Activated T-cell treated with anti-CD3 and anti-CD28 coated beads, Interleukin-2, amount 50 U/mL, for 72 hours (primary cell): Measurements from ENCODE around the gene ANXA8. TPM values are rescaled to one million over a fixed set of nuclear protein-coding genes. Genes with fewer than 3 reads are reported as not detected.
"Not testable (repeated sequence)": the region's sequence is repeated elsewhere in the genome, so short reads cannot be mapped to it uniquely, and the experiment has no call there.

Source experiments
- ATAC-seq, 2 donors: fragments of 150-1000 bp; cut with Tn5 transposase; replicated peaks in 1 of 2; 2 replicates each; pipeline ENCODE4 v1.10.0; 2021; ENCODE audit warnings: moderate library complexity in 2 of 2, mild to moderate bottlenecking in 1 of 2
- DNase-seq, 2 donors: peaks; one replicate each; pipeline ENCODE4 v3.0.0; 2021 to 2022; ENCODE audit warnings: mixed read lengths in 1 of 2
- H3K27ac Mint-ChIP-seq: one replicate; pipeline ENCODE4 v1.8.0; 2022; ENCODE audit warnings: mild to moderate bottlenecking, moderate library complexity, mixed read lengths
- H3K27me3 Mint-ChIP-seq: one replicate; pipeline ENCODE4 v1.8.0; 2022; ENCODE audit warnings: low read depth, mixed read lengths
- H3K36me3 Mint-ChIP-seq, 2 donors: one replicate each; pipeline ENCODE4 v1.8.0; 2022; ENCODE audit warnings: mixed read lengths in 2 of 2, mild to moderate bottlenecking in 1 of 2; ENCODE audit not compliant: insufficient read depth in 2 of 2
- H3K4me1 Mint-ChIP-seq: one replicate; pipeline ENCODE4 v1.8.0; 2022; ENCODE audit warnings: low read depth, mixed read lengths
- H3K4me3 Mint-ChIP-seq, 2 donors: one replicate each; pipeline ENCODE4 v1.8.0; 2022; ENCODE audit warnings: mild to moderate bottlenecking in 2 of 2, mixed read lengths in 2 of 2, moderate library complexity in 2 of 2
- H3K9me3 Mint-ChIP-seq, 2 donors: one replicate each; pipeline ENCODE4 v1.8.0; 2022; ENCODE audit warnings: mixed read lengths in 2 of 2
- total RNA-seq, 2 donors: library from RNA; stranded (reverse); gene quantifications; one replicate each; pipeline ENCODE4 v1.2.3, GENCODE V29; 2022

Gene ANXA8
- total RNA-seq, 2 donors from 2014 or later, result not detected

DNA sequence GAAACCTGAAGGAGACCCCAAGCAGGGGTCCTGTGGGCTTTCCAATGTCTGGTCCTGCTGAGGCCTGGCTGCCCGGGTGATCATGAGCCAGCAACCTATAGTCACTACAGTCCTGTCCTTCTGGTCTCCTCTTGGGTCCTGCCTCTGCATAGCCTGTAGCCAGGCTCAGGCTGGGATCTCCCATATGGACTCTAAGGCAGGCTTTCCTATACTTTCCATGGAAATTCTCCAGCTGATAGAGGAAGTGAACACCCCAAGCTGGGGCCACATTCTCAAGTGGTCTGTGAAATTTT lies 26.4 kb downstream of the ANXA8 start:
- ATAC-seq, result no peak
- DNase-seq, result no peak
- no peaks in the 10 kb centered on the region for H3K4me1 Mint-ChIP-seq
- H3K36me3 Mint-ChIP-seq, result no peaks in the 10 kb centered on the region
- H3K9me3 Mint-ChIP-seq, result no peaks in the 10 kb centered on the region
- peaks cover 25% of the 10 kb centered on the region for H3K27me3 Mint-ChIP-seq
- no peak overlapping the region for H3K27ac Mint-ChIP-seq
- H3K4me3 Mint-ChIP-seq, result no peak overlapping the region

DNA sequence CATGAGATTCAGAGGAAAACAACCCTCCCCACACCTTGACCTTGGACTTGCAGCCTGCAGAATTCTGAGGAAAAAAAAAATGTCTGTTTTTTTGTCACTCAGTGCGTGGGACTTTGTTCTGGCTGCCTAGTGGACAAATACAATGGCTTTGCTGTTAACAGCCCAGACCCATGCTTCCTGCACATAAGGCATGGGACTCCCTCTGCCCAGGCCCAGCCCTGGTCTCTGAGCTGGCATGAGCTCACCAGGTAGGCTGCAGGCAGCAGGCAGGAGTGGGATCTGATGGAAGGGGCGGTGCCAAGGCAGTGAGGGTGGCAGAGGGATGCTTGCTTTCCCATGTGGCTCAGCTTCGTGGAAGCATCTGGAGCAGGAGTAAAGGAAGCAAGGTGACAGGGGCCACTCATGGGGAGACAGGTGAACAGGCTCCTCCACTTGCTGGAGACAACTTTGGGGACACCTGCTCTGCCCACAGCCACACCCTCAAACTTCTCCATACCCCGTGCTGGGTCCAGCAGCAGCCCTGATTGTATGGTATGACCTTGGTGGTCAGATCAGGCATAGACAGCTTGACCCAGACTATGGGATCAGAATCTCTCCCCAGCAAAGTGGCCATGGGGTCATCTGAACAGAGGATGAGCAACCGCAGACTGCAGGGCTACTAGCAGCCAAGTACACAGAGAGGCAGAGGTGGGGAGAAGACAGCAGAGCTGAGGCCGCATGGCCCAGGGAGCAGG lies 27.0 kb downstream of the ANXA8 start:
- ATAC-seq (no peak), DNase-seq (no peak)
- Mint-ChIP-seq H3K27ac (no peak overlapping the region), H3K4me1 (no peaks in the 10 kb centered on the region), H3K27me3 (peaks cover 25% of the 10 kb centered on the region), H3K36me3 (no peaks in the 10 kb centered on the region), H3K9me3 (no peaks in the 10 kb centered on the region), H3K4me3 (no peak overlapping the region)

DNA sequence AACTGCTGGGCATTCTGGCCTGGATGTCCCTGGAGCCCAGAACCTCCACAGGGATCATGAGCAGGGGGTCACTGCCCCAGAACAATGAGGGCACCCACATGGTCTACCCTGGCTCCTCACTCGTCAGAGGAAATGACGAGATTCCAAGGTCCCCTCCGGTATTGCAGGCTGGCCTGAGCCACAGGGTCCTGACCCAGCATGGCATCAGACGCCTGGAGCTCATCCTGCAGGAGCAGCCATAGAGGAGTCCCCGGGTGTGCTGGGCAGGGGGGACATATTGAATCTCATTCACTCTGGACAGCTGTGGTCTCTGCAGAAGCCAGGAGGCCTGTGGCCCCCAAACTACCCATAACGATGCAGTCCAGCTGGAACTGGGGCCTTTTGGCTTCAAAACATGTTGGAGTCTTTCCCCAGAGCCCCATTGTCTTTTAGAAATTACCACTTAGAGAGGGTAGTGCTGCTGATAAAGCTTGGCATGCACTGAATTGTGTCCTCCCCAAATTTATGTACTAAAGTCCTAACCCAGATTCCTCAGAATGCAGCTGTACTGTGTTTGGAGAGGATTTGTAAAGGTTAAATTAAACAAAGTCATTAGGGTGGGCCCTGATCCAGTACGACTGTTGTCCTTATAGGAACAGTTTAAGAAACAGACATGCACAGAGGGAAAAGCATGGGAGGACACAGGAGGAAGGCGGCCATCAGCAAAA lies 27.7 kb downstream of the ANXA8 start:
- no peak overlapping the region for H3K4me3 Mint-ChIP-seq
- no peaks in the 10 kb centered on the region for H3K9me3 Mint-ChIP-seq
- DNase-seq (no peak), ATAC-seq (no peak)
- H3K27me3 Mint-ChIP-seq, result peaks cover 25% of the 10 kb centered on the region
- H3K4me1 Mint-ChIP-seq, result no peaks in the 10 kb centered on the region
- no peaks in the 10 kb centered on the region for H3K36me3 Mint-ChIP-seq
- H3K27ac Mint-ChIP-seq, result no peak overlapping the region

DNA sequence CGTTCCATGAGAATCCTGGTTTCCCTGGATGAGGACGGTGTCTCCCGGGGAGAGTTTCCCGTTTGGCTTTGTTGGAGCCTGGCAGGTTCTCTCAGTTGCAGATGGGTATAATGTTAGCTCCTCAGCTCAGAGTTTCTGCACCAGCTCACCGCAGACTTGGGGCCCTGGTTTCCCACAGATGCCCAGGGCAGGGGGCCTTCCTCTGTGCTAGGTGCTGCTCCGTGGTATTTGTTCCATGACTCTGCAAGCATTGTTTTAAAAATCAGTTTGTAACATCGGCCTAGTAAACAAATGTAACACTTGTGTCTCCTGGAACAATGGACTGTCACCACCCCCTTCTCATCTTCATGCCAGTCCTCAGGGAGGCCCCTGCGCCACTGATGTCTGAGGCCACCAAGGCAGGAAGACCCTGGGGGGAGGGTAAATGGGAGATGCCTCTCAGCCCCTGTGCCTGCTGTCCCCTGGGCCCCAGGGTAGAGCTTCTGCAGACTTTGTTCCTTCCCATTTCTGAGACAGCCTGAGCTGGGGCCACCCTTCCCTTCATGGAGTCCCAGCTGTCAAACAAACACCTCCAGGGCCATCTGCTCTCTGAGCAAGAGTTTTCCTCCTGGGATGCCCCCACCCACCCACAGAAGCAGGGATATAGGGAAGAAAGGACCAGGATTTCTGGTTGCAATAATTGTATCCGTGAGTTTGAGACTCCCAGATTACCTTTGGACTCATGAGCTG lies 28.4 kb downstream of the ANXA8 start:
- H3K4me3 Mint-ChIP-seq, H3K27ac Mint-ChIP-seq, ATAC-seq, H3K36me3 Mint-ChIP-seq, DNase-seq, H3K4me1 Mint-ChIP-seq, H3K9me3 Mint-ChIP-seq: not testable (repeated sequence)
- H3K27me3 Mint-ChIP-seq, result peaks cover 25% of the 10 kb centered on the region

- no peaks in the 10 kb centered on the region for H3K36me3 Mint-ChIP-seq
- ATAC-seq (no peak), DNase-seq (no peak)
- peaks cover 25% of the 10 kb centered on the region for H3K27me3 Mint-ChIP-seq
- H3K27ac Mint-ChIP-seq, result no peak overlapping the region
- H3K4me1 Mint-ChIP-seq, result no peaks in the 10 kb centered on the region
- no peak overlapping the region for H3K4me3 Mint-ChIP-seq
- no peaks in the 10 kb centered on the region for H3K9me3 Mint-ChIP-seq
These were observed 29.2 kb downstream of the ANXA8 start for GRCh38 chr10:47454780-47455058.

- no peak for DNase-seq
- Mint-ChIP-seq H3K9me3 (no peaks in the 10 kb centered on the region), H3K4me3 (no peak overlapping the region), H3K4me1 (peaks cover 2% of the 10 kb centered on the region), H3K27ac (no peak overlapping the region), H3K27me3 (peaks cover 20% of the 10 kb centered on the region), H3K36me3 (no peaks in the 10 kb centered on the region)
- ATAC-seq, result no peak
These were observed 29.7 kb downstream of the ANXA8 start for GRCh38 chr10:47454008-47454779.

- ATAC-seq, result no peak
- DNase-seq, result no peak
- Mint-ChIP-seq H3K9me3 (no peaks in the 10 kb centered on the region), H3K4me3 (no peak overlapping the region), H3K27ac (no peak overlapping the region), H3K27me3 (peaks cover 20% of the 10 kb centered on the region), H3K36me3 (no peaks in the 10 kb centered on the region), H3K4me1 (peaks cover 10% of the 10 kb centered on the region)
These were observed 30.5 kb downstream of the ANXA8 start for GRCh38 chr10:47453141-47454007.

DNA sequence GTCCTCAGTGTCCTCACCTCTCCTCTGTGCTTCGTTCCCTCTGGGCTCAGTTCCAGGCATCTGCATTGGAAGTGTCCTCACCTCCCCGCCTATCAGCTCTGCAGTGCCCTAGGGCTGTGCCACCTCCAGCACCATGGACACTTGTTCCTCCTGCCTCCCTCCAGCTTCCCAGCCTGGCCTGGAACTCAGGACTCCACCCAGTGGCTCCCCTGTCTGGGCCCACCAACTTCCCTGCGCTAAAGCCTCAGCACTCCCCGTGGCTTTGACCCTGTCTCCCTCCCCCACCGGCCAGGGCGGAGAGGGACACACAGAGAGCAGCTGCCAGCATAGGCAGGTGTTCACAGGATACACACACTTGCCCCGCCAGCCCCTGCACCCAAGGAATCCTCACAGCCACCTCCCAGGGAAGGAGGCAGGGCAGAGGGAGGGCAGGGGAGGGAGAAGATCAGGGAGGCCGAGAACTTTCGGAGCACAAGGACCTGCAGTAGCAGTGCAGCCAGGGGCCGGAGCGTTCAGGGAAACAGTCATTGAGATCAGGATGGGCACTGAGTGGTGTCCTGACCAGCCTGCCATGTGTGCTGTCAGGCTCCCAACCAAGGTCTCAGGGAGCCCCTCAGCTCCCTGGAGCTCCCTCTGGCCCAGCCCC lies 31.3 kb downstream of the ANXA8 start:
- Mint-ChIP-seq H3K36me3 (no peaks in the 10 kb centered on the region), H3K4me1 (peaks cover 17% of the 10 kb centered on the region), H3K9me3 (peaks cover 0 to 4% of the 10 kb centered on the region in 2 donors), H3K27me3 (peaks cover 20% of the 10 kb centered on the region), H3K4me3 (no peak overlapping the region), H3K27ac (no peak overlapping the region)
- no peak for ATAC-seq
- DNase-seq, result no peak

GRCh38 chr10:47451998-47452494 lies 31.9 kb downstream of the ANXA8 start:
- H3K36me3 Mint-ChIP-seq, result no peaks in the 10 kb centered on the region
- no peak overlapping the region for H3K27ac Mint-ChIP-seq
- ATAC-seq (no peak), DNase-seq (no peak)
- peaks cover 20% of the 10 kb centered on the region for H3K27me3 Mint-ChIP-seq
- peaks cover 0 to 4% of the 10 kb centered on the region in 2 donors for H3K9me3 Mint-ChIP-seq
- no peak overlapping the region for H3K4me3 Mint-ChIP-seq
- peaks cover 17% of the 10 kb centered on the region for H3K4me1 Mint-ChIP-seq

DNA sequence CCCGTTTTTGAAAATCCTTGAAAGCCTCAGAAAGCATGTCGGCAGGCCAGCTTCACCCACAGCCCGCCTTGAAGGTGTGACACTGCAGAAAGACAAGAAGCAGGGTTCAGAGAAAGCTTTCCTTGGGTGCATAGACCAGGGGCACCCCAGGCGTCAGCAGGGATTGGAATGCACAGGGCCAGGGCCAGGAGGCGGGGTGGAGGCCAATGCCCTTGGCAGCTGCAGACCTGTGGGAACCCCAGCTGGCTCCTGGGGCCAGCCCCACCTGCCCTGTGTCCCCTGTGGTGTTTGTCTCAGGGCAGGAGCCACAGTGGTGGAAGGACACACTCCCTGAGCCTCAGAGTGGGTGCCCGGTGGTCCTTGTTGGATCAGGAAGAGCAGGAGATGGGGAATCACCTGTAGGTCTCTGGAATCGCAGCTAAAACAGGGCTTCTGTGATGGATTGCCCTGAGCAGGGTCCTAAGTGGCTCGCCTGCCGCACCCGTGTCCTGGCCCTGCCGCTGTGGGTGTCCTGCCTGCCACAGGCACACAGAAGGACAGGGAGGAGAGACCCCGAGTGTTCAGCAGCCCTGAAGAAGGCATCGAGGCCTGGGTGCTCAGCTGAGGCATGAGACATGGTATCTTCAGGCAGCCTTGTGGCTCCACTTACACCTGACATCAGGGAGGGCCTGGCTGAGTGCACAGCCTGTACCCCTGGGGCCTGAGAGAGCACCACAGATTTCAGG lies 32.5 kb downstream of the ANXA8 start:
- Mint-ChIP-seq H3K36me3 (no peaks in the 10 kb centered on the region), H3K27ac (no peak overlapping the region), H3K9me3 (peaks cover 0 to 4% of the 10 kb centered on the region in 2 donors), H3K4me3 (no peak overlapping the region), H3K27me3 (peaks cover 20% of the 10 kb centered on the region), H3K4me1 (peaks cover 17% of the 10 kb centered on the region)
- DNase-seq (no peak), ATAC-seq (no peak)

GRCh38 chr10:47450442-47450841 lies 33.5 kb downstream of the ANXA8 start:
- no peak overlapping the region for H3K27ac Mint-ChIP-seq
- H3K9me3 Mint-ChIP-seq, result peaks cover 4 to 5% of the 10 kb centered on the region in 2 donors
- peaks cover 0 to 5% of the 10 kb centered on the region in 2 donors for H3K36me3 Mint-ChIP-seq
- H3K4me1 Mint-ChIP-seq, result peaks cover 17% of the 10 kb centered on the region
- no peak overlapping the region for H3K4me3 Mint-ChIP-seq
- ATAC-seq (no peak), DNase-seq (no peak)
- peaks cover 20% of the 10 kb centered on the region for H3K27me3 Mint-ChIP-seq
